ENCODE measurements around the gene MAPK11. TPM values are rescaled to one million over a fixed set of nuclear protein-coding genes. Genes with fewer than 3 reads are reported as not detected.

MAPK11 gene
- total and polyA plus RNA-seq, 9 of the 15 experiments (the other 6 are each of a cell fraction or from before 2014, with no cell fraction given), result 0.06 to 14.6 (median 5.3) TPM

DNA sequence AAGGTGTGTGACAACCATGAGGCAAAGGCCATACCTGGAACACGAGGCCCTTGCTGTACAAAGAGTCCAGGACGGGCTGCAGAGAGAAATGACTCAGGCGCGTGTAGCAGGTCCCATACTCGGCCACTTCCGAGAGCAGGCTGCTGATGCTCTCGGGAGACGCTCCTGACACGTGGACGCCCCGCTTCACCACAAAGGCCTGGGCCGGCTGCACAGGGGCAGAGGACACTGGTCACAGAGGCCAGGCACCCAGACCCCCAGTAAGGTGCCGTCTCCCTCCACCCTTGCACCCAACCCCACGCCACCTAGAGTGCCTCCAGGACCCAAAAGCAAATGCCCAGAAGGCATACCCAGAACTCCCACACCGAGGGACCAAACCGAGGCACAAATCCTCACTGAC, 40.8 kb downstream of the MAPK11 start (continued):
- TF ChIP-seq, protein P1, sequence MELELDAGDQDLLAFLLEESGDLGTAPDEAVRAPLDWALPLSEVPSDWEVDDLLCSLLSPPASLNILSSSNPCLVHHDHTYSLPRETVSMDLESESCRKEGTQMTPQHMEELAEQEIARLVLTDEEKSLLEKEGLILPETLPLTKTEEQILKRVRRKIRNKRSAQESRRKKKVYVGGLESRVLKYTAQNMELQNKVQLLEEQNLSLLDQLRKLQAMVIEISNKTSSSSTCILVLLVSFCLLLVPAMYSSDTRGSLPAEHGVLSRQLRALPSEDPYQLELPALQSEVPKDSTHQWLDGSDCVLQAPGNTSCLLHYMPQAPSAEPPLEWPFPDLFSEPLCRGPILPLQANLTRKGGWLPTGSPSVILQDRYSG (tag; conservative IDR thresholded peaks at IDR 0.05; ENCODE audit: low read depth), result no peak
- TF ChIP-seq, protein P2, sequence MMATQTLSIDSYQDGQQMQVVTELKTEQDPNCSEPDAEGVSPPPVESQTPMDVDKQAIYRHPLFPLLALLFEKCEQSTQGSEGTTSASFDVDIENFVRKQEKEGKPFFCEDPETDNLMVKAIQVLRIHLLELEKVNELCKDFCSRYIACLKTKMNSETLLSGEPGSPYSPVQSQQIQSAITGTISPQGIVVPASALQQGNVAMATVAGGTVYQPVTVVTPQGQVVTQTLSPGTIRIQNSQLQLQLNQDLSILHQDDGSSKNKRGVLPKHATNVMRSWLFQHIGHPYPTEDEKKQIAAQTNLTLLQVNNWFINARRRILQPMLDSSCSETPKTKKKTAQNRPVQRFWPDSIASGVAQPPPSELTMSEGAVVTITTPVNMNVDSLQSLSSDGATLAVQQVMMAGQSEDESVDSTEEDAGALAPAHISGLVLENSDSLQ (IDR thresholded peaks at IDR 0.05), result no peak
- TF ChIP-seq, protein P3, sequence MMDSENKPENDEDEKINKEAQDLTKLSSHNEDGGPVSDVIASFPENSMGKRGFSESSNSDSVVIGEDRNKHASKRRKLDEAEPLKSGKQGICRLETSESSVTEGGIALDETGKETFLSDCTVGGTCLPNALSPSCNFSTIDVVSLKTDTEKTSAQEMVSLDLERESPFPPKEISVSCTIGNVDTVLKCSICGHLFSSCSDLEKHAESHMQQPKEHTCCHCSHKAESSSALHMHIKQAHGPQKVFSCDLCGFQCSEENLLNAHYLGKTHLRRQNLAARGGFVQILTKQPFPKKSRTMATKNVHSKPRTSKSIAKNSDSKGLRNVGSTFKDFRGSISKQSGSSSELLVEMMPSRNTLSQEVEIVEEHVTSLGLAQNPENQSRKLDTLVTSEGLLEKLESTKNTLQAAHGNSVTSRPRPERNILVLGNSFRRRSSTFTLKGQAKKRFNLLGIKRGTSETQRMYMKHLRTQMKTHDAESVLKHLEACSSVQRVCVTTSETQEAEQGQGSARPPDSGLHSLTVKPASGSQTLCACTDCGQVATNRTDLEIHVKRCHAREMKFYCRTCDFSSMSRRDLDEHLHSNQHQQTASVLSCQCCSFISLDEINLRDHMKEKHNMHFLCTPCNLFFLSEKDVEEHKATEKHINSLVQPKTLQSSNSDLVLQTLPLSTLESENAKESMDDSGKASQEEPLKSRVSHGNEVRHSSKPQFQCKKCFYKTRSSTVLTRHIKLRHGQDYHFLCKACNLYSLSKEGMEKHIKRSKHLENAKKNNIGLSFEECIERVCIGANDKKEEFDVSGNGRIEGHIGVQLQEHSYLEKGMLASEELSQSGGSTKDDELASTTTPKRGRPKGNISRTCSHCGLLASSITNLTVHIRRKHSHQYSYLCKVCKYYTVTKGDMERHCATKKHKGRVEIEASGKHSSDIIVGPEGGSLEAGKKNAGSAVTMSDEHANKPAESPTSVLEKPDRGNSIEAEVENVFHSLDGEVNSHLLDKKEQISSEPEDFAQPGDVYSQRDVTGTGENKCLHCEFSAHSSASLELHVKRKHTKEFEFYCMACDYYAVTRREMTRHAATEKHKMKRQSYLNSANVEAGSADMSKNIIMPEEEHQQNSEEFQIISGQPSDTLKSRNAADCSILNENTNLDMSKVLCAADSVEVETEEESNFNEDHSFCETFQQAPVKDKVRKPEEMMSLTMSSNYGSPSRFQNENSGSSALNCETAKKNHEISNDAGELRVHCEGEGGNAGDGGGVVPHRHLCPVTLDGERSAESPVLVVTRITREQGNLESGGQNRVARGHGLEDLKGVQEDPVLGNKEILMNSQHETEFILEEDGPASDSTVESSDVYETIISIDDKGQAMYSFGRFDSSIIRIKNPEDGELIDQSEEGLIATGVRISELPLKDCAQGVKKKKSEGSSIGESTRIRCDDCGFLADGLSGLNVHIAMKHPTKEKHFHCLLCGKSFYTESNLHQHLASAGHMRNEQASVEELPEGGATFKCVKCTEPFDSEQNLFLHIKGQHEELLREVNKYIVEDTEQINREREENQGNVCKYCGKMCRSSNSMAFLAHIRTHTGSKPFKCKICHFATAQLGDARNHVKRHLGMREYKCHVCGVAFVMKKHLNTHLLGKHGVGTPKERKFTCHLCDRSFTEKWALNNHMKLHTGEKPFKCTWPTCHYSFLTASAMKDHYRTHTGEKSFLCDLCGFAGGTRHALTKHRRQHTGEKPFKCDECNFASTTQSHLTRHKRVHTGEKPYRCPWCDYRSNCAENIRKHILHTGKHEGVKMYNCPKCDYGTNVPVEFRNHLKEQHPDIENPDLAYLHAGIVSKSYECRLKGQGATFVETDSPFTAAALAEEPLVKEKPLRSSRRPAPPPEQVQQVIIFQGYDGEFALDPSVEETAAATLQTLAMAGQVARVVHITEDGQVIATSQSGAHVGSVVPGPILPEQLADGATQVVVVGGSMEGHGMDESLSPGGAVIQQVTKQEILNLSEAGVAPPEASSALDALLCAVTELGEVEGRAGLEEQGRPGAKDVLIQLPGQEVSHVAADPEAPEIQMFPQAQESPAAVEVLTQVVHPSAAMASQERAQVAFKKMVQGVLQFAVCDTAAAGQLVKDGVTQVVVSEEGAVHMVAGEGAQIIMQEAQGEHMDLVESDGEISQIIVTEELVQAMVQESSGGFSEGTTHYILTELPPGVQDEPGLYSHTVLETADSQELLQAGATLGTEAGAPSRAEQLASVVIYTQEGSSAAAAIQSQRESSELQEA (IDR thresholded peaks at IDR 0.05; ENCODE audit: low read depth), result no peak

All from K562 (cell line).